ENCODE results near the gene PKDCC.
"Not testable (repeated sequence)": the region's sequence is repeated elsewhere in the genome, so short reads cannot be mapped to it uniquely, and the experiment has no call there.

The PKDCC gene

GRCh38 chr2:42031281-42032223 lies 16.3 kb upstream of the PKDCC start:
- DNase-seq: no peak

DNA sequence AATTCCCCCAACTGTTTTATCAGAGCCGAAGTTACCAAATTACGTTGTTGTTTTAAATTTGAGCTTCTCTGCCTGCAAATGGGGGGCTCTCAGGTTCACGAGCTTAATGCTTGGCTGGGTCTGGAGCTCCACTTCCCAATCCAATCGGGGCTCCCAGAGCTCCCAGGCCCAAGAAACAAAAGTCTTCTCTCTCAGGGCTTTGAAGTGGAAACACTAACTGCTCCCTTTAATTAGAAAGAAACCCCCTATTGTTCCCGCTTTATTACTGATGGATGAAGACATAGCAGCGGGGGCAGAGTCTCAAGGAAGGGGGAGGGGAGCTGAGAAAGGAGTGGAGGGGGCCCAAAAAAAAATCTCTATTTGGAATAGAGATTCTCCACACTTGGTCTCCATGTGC lies 15.6 kb upstream of the PKDCC start:
- no peak for DNase-seq

DNA sequence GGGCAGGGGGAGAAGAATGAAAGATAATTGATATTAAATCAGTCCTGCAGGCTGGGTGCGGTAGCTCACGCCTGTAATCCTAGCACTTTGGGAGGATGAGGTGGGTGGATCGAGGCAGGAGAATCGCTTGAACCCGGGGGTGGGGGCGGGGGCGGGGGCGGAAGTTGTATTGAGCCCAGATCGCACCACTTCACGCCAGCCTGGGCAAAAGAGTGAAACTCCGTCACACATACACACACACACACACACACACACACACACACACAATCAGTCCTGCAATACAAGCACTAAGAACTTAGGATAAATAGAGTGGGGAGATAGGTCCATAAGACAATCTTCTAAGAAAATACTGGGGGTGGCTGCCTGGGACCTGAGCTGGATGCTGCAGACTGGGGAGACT lies 15.1 kb upstream of the PKDCC start:
- no peak for DNase-seq

- not testable (repeated sequence) for DNase-seq
These were observed 13.7 kb upstream of the PKDCC start for GRCh38 chr2:42034096-42034495.

- no peak for DNase-seq
These were observed 12.6 kb upstream of the PKDCC start for GRCh38 chr2:42035241-42035640.

- no peak for DNase-seq
These were observed 11.4 kb upstream of the PKDCC start for GRCh38 chr2:42036413-42036812.

- no peak for DNase-seq
These were observed 10.9 kb upstream of the PKDCC start for GRCh38 chr2:42036940-42037339.

GRCh38 chr2:42040643-42041278 lies 7.1 kb upstream of the PKDCC start:
- no peak for DNase-seq

DNA sequence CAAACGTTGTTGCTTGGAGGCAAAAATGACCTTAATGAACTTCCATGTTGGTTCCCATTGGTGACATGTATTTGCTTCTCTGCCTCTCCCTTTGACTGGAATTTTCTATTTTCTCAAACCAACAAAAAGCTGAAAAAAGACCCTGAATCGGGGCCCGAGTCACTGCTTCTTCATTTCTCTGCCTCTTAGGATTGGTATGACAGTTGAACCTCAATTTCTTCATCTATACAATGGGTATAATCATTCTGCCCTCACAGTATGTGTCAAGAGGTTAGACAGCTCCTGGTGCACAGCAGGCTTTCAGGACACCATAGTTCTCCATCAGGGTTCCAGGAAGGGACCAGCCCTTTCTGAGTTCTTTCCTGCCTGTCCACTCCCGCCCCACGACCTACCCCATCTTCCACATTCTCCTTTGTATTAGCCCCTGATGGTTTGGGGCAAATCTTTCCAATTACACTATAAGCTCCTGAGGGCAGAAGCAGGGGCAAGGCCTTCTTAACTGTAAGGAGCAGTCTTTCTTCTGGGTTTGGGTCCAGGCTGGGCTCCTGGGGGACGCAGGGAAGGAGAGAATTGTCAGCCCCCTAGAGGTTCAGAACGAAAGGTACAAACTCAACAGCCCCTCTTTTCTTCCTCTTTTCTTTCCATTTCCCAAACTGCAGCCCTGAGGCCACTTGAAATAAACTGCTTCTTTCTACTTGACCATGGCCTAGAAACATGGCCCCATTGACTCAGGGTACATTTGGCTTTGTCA lies 6.3 kb upstream of the PKDCC start:
- no peak for DNase-seq

- DNase-seq: no peak
These were observed 5.0 kb upstream of the PKDCC start for GRCh38 chr2:42042631-42043355.

DNA sequence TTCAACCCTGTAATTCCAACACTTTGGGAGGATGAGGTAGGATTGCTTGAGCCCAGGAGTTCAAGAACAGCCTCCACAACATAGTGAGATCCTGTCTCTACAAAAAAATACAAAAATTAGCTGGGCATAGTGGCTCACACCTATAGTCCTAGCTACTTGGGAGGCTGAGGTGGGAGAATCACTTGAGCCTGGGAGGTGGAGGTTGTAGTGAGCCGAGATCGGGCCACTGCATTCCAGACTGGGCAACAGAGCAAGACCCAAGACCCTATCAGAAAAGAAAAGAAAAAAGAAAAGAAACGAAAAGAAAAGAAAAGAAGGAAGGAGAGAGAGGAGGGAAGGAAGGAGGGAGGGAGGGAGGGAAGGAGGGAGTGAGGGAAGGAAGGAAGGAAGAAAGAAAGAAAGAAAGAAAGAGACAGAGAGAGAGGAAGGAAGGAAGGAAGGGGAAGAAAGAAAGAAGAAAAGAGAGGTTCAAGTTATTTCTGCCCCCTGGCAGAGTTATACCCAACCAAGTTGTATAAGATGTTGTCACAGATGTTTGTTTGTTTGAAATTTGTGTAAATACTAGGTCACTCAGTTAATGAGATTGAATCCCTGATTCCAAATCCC lies 3.9 kb upstream of the PKDCC start:
- DNase-seq: no peak

GRCh38 chr2:42044939-42045338 lies 2.9 kb upstream of the PKDCC start:
- DNase-seq: no peak

DNA sequence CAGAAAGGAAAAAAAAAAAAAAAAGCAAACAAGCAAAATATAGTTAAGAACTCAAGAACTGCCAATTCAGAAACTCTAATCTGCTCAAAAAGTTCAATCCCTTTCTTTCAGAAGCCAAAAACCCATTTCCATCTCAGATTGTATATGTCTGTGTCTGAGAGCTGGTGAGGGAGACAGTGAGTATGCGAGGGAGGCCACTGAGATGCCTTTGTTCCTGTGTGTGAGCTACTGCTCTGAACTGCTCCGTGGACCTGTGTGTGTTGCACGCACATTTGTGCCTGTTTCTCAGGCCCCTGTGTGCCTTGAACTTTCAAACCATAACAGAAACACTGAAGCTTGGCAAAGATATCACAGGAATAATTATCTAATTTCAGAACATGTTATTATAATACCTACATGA lies 2.5 kb upstream of the PKDCC start:
- DNase-seq: no peak

- DNase-seq: no peak
These were observed 1.7 kb upstream of the PKDCC start for GRCh38 chr2:42045848-42046748.

DNA sequence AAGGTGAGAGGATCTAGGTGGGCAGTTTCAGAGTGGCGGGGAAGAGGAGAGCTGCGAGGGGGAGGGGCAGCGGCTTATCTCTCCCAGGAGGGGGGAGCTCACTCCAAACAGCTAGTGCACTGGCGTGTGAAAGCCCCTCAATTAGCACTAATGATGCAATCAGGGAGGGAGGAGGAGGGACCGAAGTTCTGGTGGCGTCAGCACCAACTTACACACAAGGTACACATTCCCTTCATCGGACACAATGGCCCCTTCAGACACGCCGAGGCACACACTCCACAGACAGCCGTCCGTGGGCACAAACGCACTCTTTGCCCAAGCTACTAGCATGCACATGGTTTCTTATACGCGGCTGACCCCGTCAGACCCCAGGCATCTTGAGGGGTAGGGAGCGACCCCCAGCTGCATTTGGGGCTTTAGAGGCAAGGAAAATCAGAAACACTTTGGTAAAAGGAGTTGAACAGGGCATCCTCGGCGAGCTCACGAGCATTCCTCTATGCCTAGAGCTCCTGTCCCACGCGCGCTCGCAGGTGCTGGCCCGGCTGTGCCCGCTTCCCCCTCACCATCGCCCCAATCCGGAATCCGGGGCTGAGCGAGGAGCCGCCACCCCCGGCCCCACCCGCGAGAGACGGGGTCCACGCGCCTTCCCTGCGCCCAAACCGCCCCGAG lies 868 bp upstream of the PKDCC start:
- no peak for DNase-seq

DNA sequence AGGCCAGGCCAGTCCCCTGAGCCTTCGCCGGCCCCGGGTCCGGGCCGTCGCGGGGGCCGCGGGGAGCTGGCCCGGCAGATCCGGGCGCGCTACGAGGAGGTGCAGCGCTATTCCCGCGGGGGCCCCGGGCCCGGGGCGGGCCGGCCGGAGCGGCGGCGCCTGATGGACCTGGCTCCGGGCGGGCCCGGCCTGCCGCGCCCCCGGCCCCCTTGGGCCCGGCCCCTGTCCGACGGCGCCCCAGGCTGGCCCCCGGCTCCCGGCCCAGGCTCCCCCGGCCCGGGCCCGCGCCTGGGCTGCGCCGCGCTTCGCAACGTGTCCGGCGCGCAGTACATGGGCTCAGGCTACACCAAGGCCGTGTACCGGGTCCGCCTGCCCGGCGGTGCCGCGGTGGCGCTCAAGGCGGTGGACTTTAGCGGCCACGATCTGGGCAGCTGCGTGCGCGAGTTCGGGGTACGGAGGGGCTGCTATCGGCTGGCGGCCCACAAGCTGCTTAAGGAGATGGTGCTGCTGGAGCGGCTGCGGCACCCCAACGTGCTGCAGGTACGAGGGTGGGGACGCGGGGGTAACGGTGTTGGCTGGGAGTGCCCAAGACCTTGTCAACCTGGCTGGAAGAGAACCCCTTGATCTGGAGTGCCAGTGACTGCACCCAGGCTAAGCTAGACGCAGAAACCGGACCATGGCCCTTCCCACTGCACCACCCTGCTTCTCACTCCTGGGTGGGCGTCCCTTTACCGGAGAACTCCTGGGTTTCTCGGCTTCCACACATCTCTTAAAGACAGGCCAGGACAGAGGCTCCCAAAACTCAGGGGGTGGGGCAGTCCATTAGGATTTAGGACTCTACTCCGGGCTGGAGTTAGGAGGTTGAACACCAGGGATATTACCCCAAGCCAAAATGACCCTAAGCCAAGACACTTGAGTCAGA lies 739 bp downstream of the PKDCC start:
- DNase-seq: no peak

GRCh38 chr2:42049221-42050009 lies 1.6 kb downstream of the PKDCC start:
- DNase-seq: no peak

- DNase-seq: no peak
These were observed 2.3 kb downstream of the PKDCC start for GRCh38 chr2:42050010-42050702.

Data from activated naive CD4-positive, alpha-beta T cell treated with anti-CD3 and anti-CD28 coated beads, Interleukin-2, amount 50 U/mL, for 16 hours (primary cell).